ENCODE results near the gene IQCK. TPM values are rescaled to one million over a fixed set of nuclear protein-coding genes. Genes with fewer than 3 reads are reported as not detected.

Gene IQCK
- total RNA-seq, 1 experiment from 2014 or later, result 15.5 TPM

DNA sequence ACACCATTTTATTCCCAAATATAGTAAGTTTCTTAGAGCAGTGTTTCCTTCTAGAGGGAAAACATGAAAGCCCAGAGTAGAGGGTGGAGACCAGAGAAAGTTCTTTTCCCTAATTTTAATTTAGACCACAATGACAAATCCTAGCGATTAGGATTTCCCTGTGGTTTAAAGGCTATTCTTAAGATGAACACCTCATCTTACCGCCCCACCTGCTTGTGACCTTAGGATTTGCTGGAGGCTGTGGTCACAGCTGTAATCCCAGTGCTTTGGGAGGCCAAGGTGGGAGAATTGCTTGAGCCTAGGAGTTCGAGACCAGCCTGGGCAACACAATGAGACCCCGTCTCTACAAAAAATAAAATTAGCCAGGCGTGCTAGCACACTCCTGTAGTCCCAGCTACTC is 115.5 kb downstream of the IQCK start:
- BruUV-seq (replicated peaks), result no TSS peak
- no peaks in the 10 kb centered on the region for H3K27me3 ChIP-seq (ENCODE audit: control insufficient read depth, insufficient read depth, low read length)
- no peaks in the 10 kb centered on the region for H3K4me1 ChIP-seq (ENCODE audit: control insufficient read depth, insufficient read depth, low read length)
- DNase-seq (ENCODE audit: low read depth, low spot score) (no peak), ATAC-seq (no peak)
- H3K36me3 ChIP-seq (ENCODE audit: control insufficient read depth, insufficient read depth, low read length), result no peaks in the 10 kb centered on the region
- intact Hi-C loops (cut with micrococcal nuclease; ENCODE audit: unreplicated experiment), result no loop called here
- no peak overlapping the region for H3K4me3 ChIP-seq (ENCODE audit: low read depth in 2 of 2, low read length in 2 of 2)
- CTCF ChIA-PET, result no interaction called here
- POLR2A ChIA-PET, result no interaction called here
- H3K27ac ChIP-seq (ENCODE audit: low read length), result no peak overlapping the region
- in situ Hi-C loops (cut with HindIII; ENCODE audit: low pct_unique_long_range_greater_than_20kb, low sequenced_read_pairs), result no loop called here
- TF ChIP-seq, protein P1, sequence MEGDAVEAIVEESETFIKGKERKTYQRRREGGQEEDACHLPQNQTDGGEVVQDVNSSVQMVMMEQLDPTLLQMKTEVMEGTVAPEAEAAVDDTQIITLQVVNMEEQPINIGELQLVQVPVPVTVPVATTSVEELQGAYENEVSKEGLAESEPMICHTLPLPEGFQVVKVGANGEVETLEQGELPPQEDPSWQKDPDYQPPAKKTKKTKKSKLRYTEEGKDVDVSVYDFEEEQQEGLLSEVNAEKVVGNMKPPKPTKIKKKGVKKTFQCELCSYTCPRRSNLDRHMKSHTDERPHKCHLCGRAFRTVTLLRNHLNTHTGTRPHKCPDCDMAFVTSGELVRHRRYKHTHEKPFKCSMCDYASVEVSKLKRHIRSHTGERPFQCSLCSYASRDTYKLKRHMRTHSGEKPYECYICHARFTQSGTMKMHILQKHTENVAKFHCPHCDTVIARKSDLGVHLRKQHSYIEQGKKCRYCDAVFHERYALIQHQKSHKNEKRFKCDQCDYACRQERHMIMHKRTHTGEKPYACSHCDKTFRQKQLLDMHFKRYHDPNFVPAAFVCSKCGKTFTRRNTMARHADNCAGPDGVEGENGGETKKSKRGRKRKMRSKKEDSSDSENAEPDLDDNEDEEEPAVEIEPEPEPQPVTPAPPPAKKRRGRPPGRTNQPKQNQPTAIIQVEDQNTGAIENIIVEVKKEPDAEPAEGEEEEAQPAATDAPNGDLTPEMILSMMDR (IDR thresholded peaks at IDR 0.05), result no peak
- no peak for TF ChIP-seq POLR2AphosphoS5 (IDR thresholded peaks at IDR 0.05; ENCODE audit: low read depth, low read length)
- no peak for TF ChIP-seq TCF7L2 (IDR thresholded peaks at IDR 0.05; ENCODE audit: low read depth, low read length)
- TF ChIP-seq SIN3A (IDR thresholded peaks at IDR 0.05; ENCODE audit: borderline replicate concordance, insufficient read depth, low read depth, low read length), result no peak
- TF ChIP-seq, protein P2, sequence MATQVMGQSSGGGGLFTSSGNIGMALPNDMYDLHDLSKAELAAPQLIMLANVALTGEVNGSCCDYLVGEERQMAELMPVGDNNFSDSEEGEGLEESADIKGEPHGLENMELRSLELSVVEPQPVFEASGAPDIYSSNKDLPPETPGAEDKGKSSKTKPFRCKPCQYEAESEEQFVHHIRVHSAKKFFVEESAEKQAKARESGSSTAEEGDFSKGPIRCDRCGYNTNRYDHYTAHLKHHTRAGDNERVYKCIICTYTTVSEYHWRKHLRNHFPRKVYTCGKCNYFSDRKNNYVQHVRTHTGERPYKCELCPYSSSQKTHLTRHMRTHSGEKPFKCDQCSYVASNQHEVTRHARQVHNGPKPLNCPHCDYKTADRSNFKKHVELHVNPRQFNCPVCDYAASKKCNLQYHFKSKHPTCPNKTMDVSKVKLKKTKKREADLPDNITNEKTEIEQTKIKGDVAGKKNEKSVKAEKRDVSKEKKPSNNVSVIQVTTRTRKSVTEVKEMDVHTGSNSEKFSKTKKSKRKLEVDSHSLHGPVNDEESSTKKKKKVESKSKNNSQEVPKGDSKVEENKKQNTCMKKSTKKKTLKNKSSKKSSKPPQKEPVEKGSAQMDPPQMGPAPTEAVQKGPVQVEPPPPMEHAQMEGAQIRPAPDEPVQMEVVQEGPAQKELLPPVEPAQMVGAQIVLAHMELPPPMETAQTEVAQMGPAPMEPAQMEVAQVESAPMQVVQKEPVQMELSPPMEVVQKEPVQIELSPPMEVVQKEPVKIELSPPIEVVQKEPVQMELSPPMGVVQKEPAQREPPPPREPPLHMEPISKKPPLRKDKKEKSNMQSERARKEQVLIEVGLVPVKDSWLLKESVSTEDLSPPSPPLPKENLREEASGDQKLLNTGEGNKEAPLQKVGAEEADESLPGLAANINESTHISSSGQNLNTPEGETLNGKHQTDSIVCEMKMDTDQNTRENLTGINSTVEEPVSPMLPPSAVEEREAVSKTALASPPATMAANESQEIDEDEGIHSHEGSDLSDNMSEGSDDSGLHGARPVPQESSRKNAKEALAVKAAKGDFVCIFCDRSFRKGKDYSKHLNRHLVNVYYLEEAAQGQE (IDR thresholded peaks at IDR 0.05; ENCODE audit: insufficient read depth in 1 of 2, low read depth in 2 of 2, low read length in 1 of 2), result no peak
- H3K9me3 ChIP-seq (ENCODE audit: control insufficient read depth, insufficient read depth, low read depth, low read length), result no peaks in the 10 kb centered on the region

DNA sequence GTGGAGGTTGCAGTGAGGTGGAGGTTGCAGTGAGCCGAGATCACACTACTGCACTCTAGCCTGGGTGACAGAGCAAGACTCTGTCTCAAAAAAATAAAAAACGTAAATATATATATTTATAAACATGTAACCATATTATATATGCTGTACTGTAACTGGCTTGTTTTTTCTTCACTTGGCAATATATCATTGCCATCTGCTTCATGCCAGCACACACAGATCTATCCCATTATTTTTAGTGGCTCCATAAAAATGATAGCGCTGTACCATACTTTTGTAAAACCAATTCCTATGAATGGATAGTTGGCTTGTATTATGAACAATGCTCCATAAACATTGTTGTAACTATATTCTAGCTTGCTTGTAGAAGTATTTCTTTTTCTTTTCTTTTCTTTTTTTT is 117.1 kb downstream of the IQCK start:
- in situ Hi-C loops (cut with HindIII; ENCODE audit: low pct_unique_long_range_greater_than_20kb, low sequenced_read_pairs) (no loop called here), intact Hi-C loops (cut with micrococcal nuclease; ENCODE audit: unreplicated experiment) (no loop called here)
- no peaks in the 10 kb centered on the region for H3K4me1 ChIP-seq (ENCODE audit: control insufficient read depth, insufficient read depth, low read length)
- CTCF ChIA-PET, result no interaction called here
- no peak overlapping the region for H3K27ac ChIP-seq (ENCODE audit: low read length)
- TF ChIP-seq TCF7L2 (IDR thresholded peaks at IDR 0.05; ENCODE audit: low read depth, low read length), result no peak
- TF ChIP-seq SIN3A (IDR thresholded peaks at IDR 0.05; ENCODE audit: borderline replicate concordance, insufficient read depth, low read depth, low read length), result no peak
- TF ChIP-seq, protein P1 (IDR thresholded peaks at IDR 0.05), result no peak
- TF ChIP-seq, protein P2 (IDR thresholded peaks at IDR 0.05; ENCODE audit: insufficient read depth in 1 of 2, low read depth in 2 of 2, low read length in 1 of 2), result no peak
- no peak for TF ChIP-seq POLR2AphosphoS5 (IDR thresholded peaks at IDR 0.05; ENCODE audit: low read depth, low read length)
- ATAC-seq (no peak), DNase-seq (ENCODE audit: low read depth, low spot score) (no peak)
- H3K36me3 ChIP-seq (ENCODE audit: control insufficient read depth, insufficient read depth, low read length), result no peaks in the 10 kb centered on the region
- POLR2A ChIA-PET, result interaction anchor here (0.6 kb wide), 1 partner anchor 679 kb away, joined by 3 read pairs; no protein-coding TSS in a partner anchor
- no TSS peak for BruUV-seq (replicated peaks)
- H3K9me3 ChIP-seq (ENCODE audit: control insufficient read depth, insufficient read depth, low read depth, low read length), result no peaks in the 10 kb centered on the region
- no peak overlapping the region for H3K4me3 ChIP-seq (ENCODE audit: low read depth in 2 of 2, low read length in 2 of 2)
- no peaks in the 10 kb centered on the region for H3K27me3 ChIP-seq (ENCODE audit: control insufficient read depth, insufficient read depth, low read length)

Data from Panc1 (cell line).